H4 (cell line): ENCODE results near the gene CRTC3. TPM values are rescaled to one million over a fixed set of nuclear protein-coding genes. Genes with fewer than 3 reads are reported as not detected.

Source experiments
- DNase-seq: peaks from one replicate; pipeline ENCODE4 v3.0.0-alpha.2; 2015; ENCODE audit warnings: low spot score
- total RNA-seq: library from RNA; depleted of rRNA; stranded (reverse); fragments of >200 nt; shearing (Covaris generic); gene quantifications from 2 replicates; pipeline ENCODE4 v1.2.3, GENCODE V29; 2014

Gene CRTC3
- total RNA-seq, 1 experiment from 2014 or later = 6.8 TPM

DNA sequence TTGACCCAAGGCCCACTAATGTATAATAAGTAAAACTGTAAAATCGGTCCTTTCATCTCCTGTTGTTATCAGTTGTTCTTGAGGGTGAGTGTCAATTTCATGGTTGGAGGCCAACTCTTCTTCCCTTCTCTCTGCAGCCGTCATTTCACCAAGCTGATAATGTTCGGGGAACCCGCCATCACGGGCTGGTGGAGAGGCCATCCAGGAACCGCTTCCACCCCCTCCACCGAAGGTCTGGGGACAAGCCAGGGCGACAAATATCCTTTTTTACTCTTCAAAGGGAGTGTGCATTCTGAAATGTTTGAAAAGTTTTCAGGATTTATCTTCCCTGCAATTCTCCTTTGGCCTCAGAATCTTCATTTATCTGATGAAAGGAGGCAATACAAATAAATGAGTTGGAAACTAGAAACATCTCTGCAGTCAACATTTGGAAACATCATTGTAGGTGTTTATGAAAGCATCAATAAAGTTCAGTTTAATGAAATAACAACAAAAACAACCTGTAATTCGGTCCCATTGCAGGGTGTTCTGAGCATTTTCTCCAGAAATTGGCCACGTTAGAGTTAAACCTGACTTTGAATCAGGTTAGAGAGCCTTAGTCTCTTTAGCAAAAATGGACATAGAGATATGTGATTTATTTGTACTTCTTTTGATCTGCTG lies 63.9 kb downstream of the CRTC3 start:
- DNase-seq = no peak

DNA sequence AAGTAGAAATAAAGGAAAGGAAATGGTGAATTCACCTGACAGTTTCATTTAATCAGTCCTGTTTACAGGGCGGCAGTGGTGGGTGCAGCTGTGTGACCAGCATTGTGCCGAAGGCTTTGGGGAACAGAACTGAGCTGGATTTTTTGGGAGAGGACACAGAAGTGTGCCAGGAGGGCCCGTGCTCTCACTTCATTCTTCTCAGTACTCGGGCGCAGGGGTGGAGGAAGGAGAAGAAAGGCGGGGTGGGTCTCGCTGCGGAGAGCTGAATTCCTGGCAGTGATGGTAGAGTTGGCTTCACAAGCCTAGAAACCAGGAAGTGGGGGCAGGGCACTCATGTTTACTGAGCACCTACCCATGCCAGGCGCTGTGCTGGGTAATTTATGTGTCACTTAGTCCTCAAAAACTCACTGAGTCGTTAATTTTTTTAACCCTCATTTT lies 64.6 kb downstream of the CRTC3 start:
- no peak for DNase-seq

DNA sequence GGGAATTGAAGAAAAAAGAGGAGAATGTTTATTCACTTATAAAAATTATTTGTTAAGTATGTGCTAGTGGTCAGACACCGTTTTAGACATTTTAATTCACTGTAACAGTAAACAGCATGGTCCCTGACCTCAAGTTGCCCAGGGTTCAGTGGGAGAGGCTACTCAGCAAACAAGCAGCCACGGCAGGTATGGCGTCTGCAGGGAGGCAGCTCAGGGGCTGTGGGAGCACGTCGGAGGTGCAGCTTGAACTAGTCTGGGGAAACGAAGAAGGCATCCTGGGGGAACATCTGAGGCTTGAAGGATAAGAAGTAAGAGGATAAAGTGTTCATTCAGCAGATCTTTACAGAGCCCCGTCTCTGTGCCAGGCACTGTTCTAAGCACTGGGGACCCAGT lies 66.0 kb downstream of the CRTC3 start:
- no peak for DNase-seq

DNA sequence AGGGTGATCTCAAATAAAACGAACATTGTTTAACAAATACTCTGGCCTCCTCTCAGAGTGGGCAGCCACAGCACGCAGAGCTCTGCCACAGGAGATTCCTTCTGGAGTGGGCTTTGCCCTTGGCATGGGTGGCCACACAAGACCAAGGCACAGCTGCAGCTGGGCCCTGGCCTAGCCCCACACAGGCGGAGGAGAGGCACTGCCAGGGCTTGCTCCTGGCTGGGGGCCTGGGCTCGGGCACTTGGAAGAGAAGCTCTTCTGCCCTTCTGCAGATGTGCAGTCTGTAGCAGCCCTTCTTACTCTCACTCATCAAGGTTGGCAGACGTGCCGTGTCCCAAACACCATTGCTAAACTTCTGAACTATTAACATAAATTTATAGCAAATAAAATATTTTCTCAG lies 67.2 kb downstream of the CRTC3 start:
- DNase-seq = no peak

DNA sequence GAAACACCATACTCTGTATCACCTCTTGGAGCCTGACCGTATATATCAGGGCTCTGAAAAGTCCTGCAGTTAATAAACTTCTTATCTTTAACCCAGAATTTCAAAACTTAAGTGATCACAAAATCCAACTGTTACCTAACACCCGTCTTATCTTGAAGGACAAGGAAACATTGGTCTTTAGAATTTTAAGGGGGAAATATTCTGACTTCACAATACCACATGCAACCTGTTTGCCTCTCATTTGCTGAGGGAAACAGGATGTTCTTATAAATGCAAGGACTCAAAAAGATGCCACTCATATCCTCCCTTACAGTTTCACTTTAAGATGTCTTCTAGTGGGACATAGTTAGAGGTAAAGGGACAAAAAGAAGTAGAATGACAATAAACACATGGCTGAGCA lies 67.9 kb downstream of the CRTC3 start:
- no peak for DNase-seq

GRCh38 chr15:90598031-90598577 lies 68.4 kb downstream of the CRTC3 start:
- DNase-seq = no peak

DNA sequence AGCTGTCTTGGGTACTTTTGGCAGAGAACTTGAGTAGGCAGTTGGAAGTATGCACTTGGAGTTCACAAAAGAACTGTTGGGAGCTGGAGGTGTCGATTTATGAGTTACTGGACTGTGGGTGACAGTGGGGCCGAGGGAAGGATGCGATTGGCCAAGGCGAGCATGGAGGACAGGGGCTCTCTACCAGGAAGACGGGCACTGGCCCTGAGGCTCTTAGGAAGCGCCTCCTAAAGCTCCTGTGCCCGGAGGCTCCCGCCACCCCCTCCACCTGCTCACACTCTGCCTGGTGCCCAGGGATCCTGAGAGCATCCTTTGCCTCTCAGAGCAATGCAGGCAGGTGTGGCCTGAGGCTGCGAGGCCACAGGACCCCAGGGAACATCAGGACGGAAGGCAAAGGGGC lies 69.0 kb downstream of the CRTC3 start:
- no peak for DNase-seq

DNA sequence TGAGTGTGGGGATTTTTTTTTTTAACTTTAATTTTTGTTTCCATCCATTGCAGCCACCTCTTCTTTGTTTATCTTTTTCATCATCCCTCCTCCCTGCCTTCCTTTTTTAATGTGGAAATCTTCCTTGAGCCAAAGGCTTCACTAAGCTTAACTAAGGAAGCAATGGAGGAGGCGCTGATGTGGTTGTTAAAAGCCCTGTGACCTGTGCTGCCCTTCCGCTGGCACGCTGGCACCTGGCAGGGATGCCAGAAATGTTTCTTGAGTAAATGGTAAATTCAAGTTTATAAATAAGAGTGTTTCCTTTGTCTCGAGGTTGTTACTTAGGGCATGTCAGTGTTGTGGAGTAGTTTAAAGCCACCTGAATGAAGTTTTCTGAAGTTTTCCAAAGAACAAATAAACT lies 69.4 kb downstream of the CRTC3 start:
- DNase-seq = no peak

DNA sequence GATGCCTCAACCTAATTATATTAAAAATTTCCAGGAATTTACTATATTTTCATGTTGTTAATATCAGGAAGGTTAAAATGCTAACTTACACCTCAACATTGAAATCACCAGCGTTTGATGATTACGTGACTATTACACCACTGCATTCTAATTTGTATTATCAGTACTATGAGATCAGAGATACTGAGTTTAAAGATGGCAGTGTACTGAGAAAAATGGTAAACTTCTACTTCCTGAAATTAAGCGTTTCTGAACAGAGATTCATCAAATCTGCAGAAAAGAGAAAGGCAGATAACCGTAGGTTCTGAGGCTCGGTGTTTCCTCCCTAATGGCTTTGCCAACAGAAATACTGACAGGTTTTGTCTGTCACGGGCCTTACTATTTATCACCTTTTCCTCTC lies 69.9 kb downstream of the CRTC3 start:
- DNase-seq = no peak

- no peak for DNase-seq
Measured at GRCh38 chr15:90600954-90601353, 71.2 kb downstream of the CRTC3 start.

GRCh38 chr15:90603893-90604292 lies 74.2 kb downstream of the CRTC3 start:
- DNase-seq = no peak

DNA sequence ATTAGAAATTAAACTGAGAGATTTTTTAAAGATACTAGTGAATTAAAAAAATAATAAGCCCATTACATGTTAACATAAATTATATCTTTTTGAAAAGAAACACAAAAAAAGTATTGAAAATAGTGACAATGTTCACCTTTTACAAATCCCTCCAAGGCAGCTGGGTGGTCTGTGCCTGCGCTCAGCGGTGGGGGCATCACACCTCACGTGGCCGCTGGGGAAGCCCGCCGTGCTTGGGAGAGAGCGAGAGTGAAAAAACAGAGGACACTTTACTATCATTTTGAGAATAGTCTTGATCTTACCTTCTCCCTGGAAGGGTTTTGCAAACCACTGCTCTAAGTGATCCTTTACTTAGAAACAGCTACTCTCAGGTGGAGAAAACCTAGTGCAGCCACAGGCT lies 76.9 kb downstream of the CRTC3 start:
- DNase-seq = no peak

- no peak for DNase-seq
Measured at GRCh38 chr15:90607361-90607760, 77.6 kb downstream of the CRTC3 start.

GRCh38 chr15:90609242-90610180 lies 79.8 kb downstream of the CRTC3 start:
- no peak for DNase-seq

- no peak for DNase-seq
Measured at GRCh38 chr15:90610190-90610589, 80.5 kb downstream of the CRTC3 start.

- no peak for DNase-seq
Measured at GRCh38 chr15:90611157-90611556, 81.4 kb downstream of the CRTC3 start.

GRCh38 chr15:90617171-90617570 lies 87.4 kb downstream of the CRTC3 start:
- no peak for DNase-seq

DNA sequence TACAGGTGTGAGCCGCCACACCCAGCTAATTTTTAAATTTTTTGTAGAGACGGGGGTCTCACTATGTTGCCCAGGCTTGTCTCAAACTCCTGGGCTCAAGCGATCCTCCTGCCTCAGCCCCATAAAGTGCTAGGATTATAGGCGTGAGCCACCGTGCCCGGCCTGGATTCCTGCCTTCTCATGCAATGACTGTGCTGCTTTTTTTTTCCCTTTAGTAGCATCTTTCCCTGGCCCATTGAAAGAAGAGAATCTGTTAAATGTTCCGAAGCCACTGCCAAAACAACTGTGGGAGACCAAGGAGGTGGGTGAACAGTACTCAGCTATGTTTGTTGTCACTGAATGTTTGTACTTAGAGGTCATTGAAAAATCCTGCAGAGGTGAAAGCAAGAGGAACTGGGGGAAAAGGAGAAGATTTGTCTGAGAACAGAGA lies 88.0 kb downstream of the CRTC3 start:
- no peak for DNase-seq

GRCh38 chr15:90618330-90619125 lies 88.8 kb downstream of the CRTC3 start:
- no peak for DNase-seq

DNA sequence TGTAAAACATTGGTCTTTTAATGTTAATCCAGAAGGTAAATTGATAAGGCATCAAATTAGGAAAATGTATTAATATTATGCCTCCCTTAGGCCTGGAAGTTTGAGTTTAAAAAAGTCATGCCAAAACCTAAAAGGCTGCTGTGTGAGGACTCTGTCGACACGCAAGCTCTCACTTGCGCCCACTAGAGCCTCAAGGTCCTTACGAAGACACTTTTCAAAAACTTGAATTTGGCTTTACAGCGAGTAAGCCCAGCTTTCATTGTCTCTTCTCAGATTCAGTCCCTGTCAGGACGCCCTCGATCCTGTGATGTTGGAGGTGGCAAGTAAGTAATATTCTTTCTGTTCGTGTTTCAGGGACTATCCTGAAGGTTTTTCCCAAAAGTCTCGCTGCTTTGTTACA lies 89.7 kb downstream of the CRTC3 start:
- no peak for DNase-seq

DNA sequence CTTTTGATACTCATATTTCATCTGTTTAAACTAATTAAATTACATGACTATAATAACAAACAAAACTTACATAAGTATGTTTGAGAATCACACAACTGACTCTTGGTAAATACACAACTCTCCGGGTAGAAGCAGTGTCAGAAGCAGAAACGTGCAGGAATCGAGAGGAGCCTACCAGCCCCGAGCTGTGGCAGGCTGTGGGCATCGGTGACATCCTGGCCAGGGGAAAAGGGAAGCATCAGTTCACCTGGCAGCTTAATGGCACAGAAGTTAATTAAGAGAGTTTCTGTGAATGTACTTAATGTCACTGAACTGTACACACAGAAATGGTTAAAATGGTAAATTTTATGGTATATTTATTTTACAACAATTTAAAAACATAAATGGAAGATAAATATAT lies 90.2 kb downstream of the CRTC3 start:
- no peak for DNase-seq
